SJSA1 (cell line): ENCODE results near the gene OGT. TPM values are rescaled to one million over a fixed set of nuclear protein-coding genes. Genes with fewer than 3 reads are reported as not detected.

Experiments
- DNase-seq, 2 experiments: peaks; one replicate each; pipeline ENCODE4 v3.0.0-alpha.2; 2015 to 2020; ENCODE audit warnings: low spot score in 2 of 2, low read depth in 1 of 2
- H3K27ac ChIP-seq: fragments of 250-450 bp; sonication (Bioruptor Pico); 2 replicates; pipeline ENCODE4 v1.5.1; 2020; ENCODE audit warnings: mild to moderate bottlenecking, moderate library complexity
- H3K27me3 ChIP-seq: fragments of 250-450 bp; sonication (Bioruptor Pico); replicated peaks from 2 replicates; pipeline ENCODE4 v1.5.1; 2020; ENCODE audit warnings: mild to moderate bottlenecking, moderate library complexity
- H3K36me3 ChIP-seq: fragments of 250-450 bp; sonication (Bioruptor Pico); 2 replicates; pipeline ENCODE4 v1.5.1; 2020; ENCODE audit warnings: mild to moderate bottlenecking
- H3K4me1 ChIP-seq: fragments of 250-450 bp; sonication (Bioruptor Pico); replicated peaks from 2 replicates; pipeline ENCODE4 v1.6.1; 2021; ENCODE audit warnings: mild to moderate bottlenecking
- H3K4me3 ChIP-seq: fragments of 250-450 bp; sonication (Bioruptor Pico); 2 replicates; pipeline ENCODE4 v1.5.1; 2020; ENCODE audit warnings: mild to moderate bottlenecking
- H3K9me3 ChIP-seq: fragments of 250-450 bp; sonication (Bioruptor Pico); replicated peaks from 2 replicates; pipeline ENCODE4 v1.5.1; 2020; ENCODE audit warnings: mild to moderate bottlenecking
- total RNA-seq: library from RNA; depleted of rRNA; stranded (reverse); fragments of >200 nt; shearing (Covaris generic); gene quantifications from 2 replicates; pipeline ENCODE4 v1.2.3, GENCODE V29; 2014

OGT gene
- total RNA-seq, 1 experiment from 2014 or later: 46.8 TPM

GRCh38 chrX:71615954-71616353 lies 83.0 kb downstream of the OGT start:
- Histone ChIP-seq H3K9me3 (no peaks in the 10 kb centered on the region), H3K27ac (no peak overlapping the region), H3K4me1 (no peaks in the 10 kb centered on the region), H3K4me3 (no peak overlapping the region), H3K36me3 (no peaks in the 10 kb centered on the region), H3K27me3 (no peaks in the 10 kb centered on the region)
- no peak for DNase-seq

- Histone ChIP-seq H3K4me3 (no peak overlapping the region), H3K4me1 (no peaks in the 10 kb centered on the region), H3K9me3 (no peaks in the 10 kb centered on the region), H3K27ac (no peak overlapping the region), H3K27me3 (no peaks in the 10 kb centered on the region), H3K36me3 (no peaks in the 10 kb centered on the region)
- no peak for DNase-seq
Measured at GRCh38 chrX:71616672-71617529, 84.0 kb downstream of the OGT start.

GRCh38 chrX:71617742-71618141 lies 84.8 kb downstream of the OGT start:
- Histone ChIP-seq H3K36me3 (no peaks in the 10 kb centered on the region), H3K27ac (no peak overlapping the region), H3K4me1 (no peaks in the 10 kb centered on the region), H3K4me3 (no peak overlapping the region), H3K9me3 (no peaks in the 10 kb centered on the region), H3K27me3 (no peaks in the 10 kb centered on the region)
- DNase-seq: no peak

GRCh38 chrX:71618303-71618721 lies 85.4 kb downstream of the OGT start, which contains the start of gene CXCR3:
CXCR3 (minus strand) TSS chrX:71618511; CDS start chrX:71618449, 62 bp downstream.
- Histone ChIP-seq H3K4me1 (no peaks in the 10 kb centered on the region), H3K36me3 (no peaks in the 10 kb centered on the region), H3K27ac (no peak within 1 kb of the TSS), H3K9me3 (no peaks in the 10 kb centered on the region), H3K27me3 (no peaks in the 10 kb centered on the region), H3K4me3 (no peak within 1 kb of the TSS)
- DNase-seq: no peak

- DNase-seq: no peak
- no peaks in the 10 kb centered on the region for H3K4me1 ChIP-seq
- no peaks in the 10 kb centered on the region for H3K9me3 ChIP-seq
- H3K27ac ChIP-seq: no peak overlapping the region
- no peaks in the 10 kb centered on the region for H3K36me3 ChIP-seq
- no peak overlapping the region for H3K4me3 ChIP-seq
- H3K27me3 ChIP-seq: no peaks in the 10 kb centered on the region
Measured at GRCh38 chrX:71618787-71619186, 85.9 kb downstream of the OGT start.

GRCh38 chrX:71619193-71619592 lies 86.3 kb downstream of the OGT start:
- Histone ChIP-seq H3K27me3 (no peaks in the 10 kb centered on the region), H3K36me3 (no peaks in the 10 kb centered on the region), H3K4me3 (no peak overlapping the region), H3K9me3 (no peaks in the 10 kb centered on the region), H3K4me1 (no peaks in the 10 kb centered on the region), H3K27ac (no peak overlapping the region)
- no peak for DNase-seq

- Histone ChIP-seq H3K36me3 (no peaks in the 10 kb centered on the region), H3K4me1 (no peaks in the 10 kb centered on the region), H3K9me3 (no peaks in the 10 kb centered on the region), H3K27me3 (no peaks in the 10 kb centered on the region), H3K4me3 (no peak overlapping the region), H3K27ac (no peak overlapping the region)
- no peak for DNase-seq
Measured at GRCh38 chrX:71619986-71620385, 87.1 kb downstream of the OGT start.

- no peak overlapping the region for H3K27ac ChIP-seq
Measured at GRCh38 chrX:71621603-71622002, 88.7 kb downstream of the OGT start.

GRCh38 chrX:71622032-71622575 lies 89.2 kb downstream of the OGT start:
- H3K36me3 ChIP-seq: no peaks in the 10 kb centered on the region
- no peak for DNase-seq
- H3K9me3 ChIP-seq: no peaks in the 10 kb centered on the region
- H3K4me1 ChIP-seq: no peaks in the 10 kb centered on the region
- H3K27ac ChIP-seq: no peak overlapping the region
- no peak overlapping the region for H3K4me3 ChIP-seq
- H3K27me3 ChIP-seq: no peaks in the 10 kb centered on the region

More at GRCh38 chrX:71621603-71622002, 88.7 kb downstream of the OGT start:
- no peaks in the 10 kb centered on the region for H3K27me3 ChIP-seq
- H3K4me3 ChIP-seq: no peak overlapping the region
- no peaks in the 10 kb centered on the region for H3K9me3 ChIP-seq
- no peaks in the 10 kb centered on the region for H3K4me1 ChIP-seq
- H3K36me3 ChIP-seq: no peaks in the 10 kb centered on the region
- DNase-seq: no peak

- Histone ChIP-seq H3K27ac (no peak overlapping the region), H3K9me3 (no peaks in the 10 kb centered on the region), H3K27me3 (no peaks in the 10 kb centered on the region), H3K36me3 (no peaks in the 10 kb centered on the region), H3K4me3 (no peak overlapping the region), H3K4me1 (no peaks in the 10 kb centered on the region)
- DNase-seq: no peak
Measured at GRCh38 chrX:71622576-71623450, 89.9 kb downstream of the OGT start.

GRCh38 chrX:71623714-71624113 lies 90.8 kb downstream of the OGT start:
- DNase-seq: no peak
- Histone ChIP-seq H3K27ac (no peak overlapping the region), H3K36me3 (no peaks in the 10 kb centered on the region), H3K9me3 (no peaks in the 10 kb centered on the region), H3K27me3 (no peaks in the 10 kb centered on the region), H3K4me3 (no peak overlapping the region), H3K4me1 (no peaks in the 10 kb centered on the region)

GRCh38 chrX:71625471-71625870 lies 92.6 kb downstream of the OGT start:
- Histone ChIP-seq H3K27me3 (no peaks in the 10 kb centered on the region), H3K4me1 (no peaks in the 10 kb centered on the region), H3K36me3 (no peaks in the 10 kb centered on the region), H3K9me3 (no peaks in the 10 kb centered on the region), H3K27ac (no peak overlapping the region), H3K4me3 (no peak overlapping the region)
- no peak for DNase-seq
